Neuronal stem cell (in vitro differentiated cells): ENCODE data around the gene NTPCR.

Experiments used
- DNase-seq: peaks from one replicate; pipeline ENCODE4 v3.0.0-alpha.2; 2013; ENCODE audit warnings: low spot score
- H2AFZ ChIP-seq: one replicate; pipeline ENCODE4 v1.6.1; 2013; ENCODE audit warnings: mild to moderate bottlenecking, low read length, inconsistent platforms
- H2AK5ac ChIP-seq: 2 replicates; pipeline ENCODE4 v1.6.1; 2013; ENCODE audit warnings: low read depth, mild to moderate bottlenecking, inconsistent platforms, low read length, moderate library complexity, mixed read lengths
- H2BK120ac ChIP-seq: 2 replicates; pipeline ENCODE4 v1.6.1; 2013; ENCODE audit warnings: low read depth, mild to moderate bottlenecking, inconsistent platforms, low read length, moderate library complexity, mixed read lengths
- H2BK12ac ChIP-seq: one replicate; pipeline ENCODE4 v1.6.1; 2013; ENCODE audit warnings: low read length, inconsistent platforms
- H2BK15ac ChIP-seq: 2 replicates; pipeline ENCODE4 v1.6.1; 2013; ENCODE audit warnings: mild to moderate bottlenecking, low read length, inconsistent platforms, mixed read lengths
- H2BK5ac ChIP-seq: one replicate; pipeline ENCODE4 v1.6.1; 2013; ENCODE audit warnings: inconsistent platforms, mild to moderate bottlenecking, low read length, moderate library complexity
- H3K14ac ChIP-seq: one replicate; pipeline ENCODE4 v1.6.1; 2013; ENCODE audit warnings: low read length, inconsistent platforms
- H3K18ac ChIP-seq: 2 replicates; pipeline ENCODE4 v1.6.1; 2013; ENCODE audit warnings: low read length, inconsistent platforms
- H3K23ac ChIP-seq: 2 replicates; pipeline ENCODE4 v1.6.1; 2013; ENCODE audit warnings: low read depth, mild to moderate bottlenecking, mixed read lengths, low read length, inconsistent platforms; ENCODE audit not compliant: poor library complexity
- H3K27ac ChIP-seq: replicated peaks from 3 replicates; pipeline ENCODE4 v1.5.1; 2013; ENCODE audit warnings: low read length, inconsistent platforms
- H3K27me3 ChIP-seq, 3 experiments: 2 replicates each; pipeline ENCODE4 v1.6.1; 2013; ENCODE audit warnings: low read length in 3 of 3, mild to moderate bottlenecking in 2 of 3, inconsistent platforms in 1 of 3, low read depth in 1 of 3, mixed read lengths in 1 of 3, moderate library complexity in 1 of 3; ENCODE audit not compliant: control insufficient read depth in 3 of 3, insufficient read depth in 3 of 3
- H3K36me3 ChIP-seq, 2 donors: replicated peaks in 1 of 2; 2 replicates each; pipeline ENCODE4 v1.6.1; 2013; ENCODE audit warnings: low read length in 2 of 2; ENCODE audit not compliant: control insufficient read depth in 2 of 2, insufficient read depth in 2 of 2
- H3K4ac ChIP-seq: 2 replicates; pipeline ENCODE4 v1.6.1; 2013; ENCODE audit warnings: inconsistent platforms, mild to moderate bottlenecking, low read length, moderate library complexity
- H3K4me1 ChIP-seq, 2 donors: 1 replicate in 1 of 2; 2 replicates in 1 of 2; pipeline ENCODE4 v1.6.1; 2013; ENCODE audit warnings: low read length in 2 of 2, low read depth in 1 of 2; ENCODE audit not compliant: control insufficient read depth in 2 of 2, insufficient read depth in 1 of 2
- H3K4me2 ChIP-seq: one replicate; pipeline ENCODE4 v1.6.1; 2013; ENCODE audit warnings: mild to moderate bottlenecking, low read length, inconsistent platforms; ENCODE audit not compliant: insufficient read depth, poor library complexity, severe bottlenecking
- H3K4me3 ChIP-seq, 2 donors: 2 replicates each; pipeline ENCODE4 v1.5.1; 2013; ENCODE audit warnings: low read length in 2 of 2, mild to moderate bottlenecking in 2 of 2, inconsistent platforms in 1 of 2, moderate library complexity in 1 of 2
- H3K79me1 ChIP-seq: one replicate; pipeline ENCODE4 v1.6.1; 2013; ENCODE audit warnings: low read depth, mild to moderate bottlenecking, inconsistent platforms, low read length, moderate library complexity
- H3K9ac ChIP-seq: one replicate; pipeline ENCODE4 v1.6.1; 2013; ENCODE audit warnings: mild to moderate bottlenecking, low read depth, low read length, inconsistent platforms; ENCODE audit not compliant: poor library complexity
- H3K9me3 ChIP-seq, 2 donors: replicated peaks in 1 of 2; 2 replicates each; pipeline versions ENCODE3 to v1.6.1; 2013; ENCODE audit warnings: low read length in 2 of 2, mild to moderate bottlenecking in 2 of 2, inconsistent platforms in 1 of 2, low read depth in 1 of 2, mixed read lengths in 1 of 2, moderate library complexity in 1 of 2; ENCODE audit not compliant: control insufficient read depth in 2 of 2, insufficient read depth in 1 of 2
- H4K8ac ChIP-seq: one replicate; pipeline ENCODE4 v1.6.1; 2013; ENCODE audit warnings: low read depth, mild to moderate bottlenecking, inconsistent platforms, low read length, moderate library complexity
- H4K91ac ChIP-seq: one replicate; pipeline ENCODE4 v1.6.1; 2013; ENCODE audit warnings: low read length, low read depth, mild to moderate bottlenecking, inconsistent platforms; ENCODE audit not compliant: poor library complexity
- WGBS, 2 donors: extraction: QIAGEN DNeasy Blood & Tissue Kit; methylation state at CpG; one replicate each; pipeline ENCODE4 v1.1.7; 2013; ENCODE audit warnings: missing lambda C conversion rate in 2 of 2, mixed read lengths in 1 of 2; ENCODE audit not compliant: insufficient read length in 2 of 2, insufficient replicate concordance in 1 of 2; ENCODE audit errors: extremely low coverage in 2 of 2; 5-methylcytosine and 5-hydroxymethylcytosine counted together

Gene NTPCR

GRCh38 chr1:232932486-232933425 lies 17.7 kb upstream of the NTPCR start:
- Histone ChIP-seq H3K27me3 (no peaks in the 10 kb centered on the region), H3K27ac (no peak overlapping the region), H3K4ac (no peak overlapping the region), H2BK12ac (no peak overlapping the region), H3K4me1 (no peaks in the 10 kb centered on the region), H2BK5ac (no peak overlapping the region), H3K18ac (no peak overlapping the region), H3K4me2 (no peak overlapping the region), H2AK5ac (no peak overlapping the region), H3K36me3 (no peaks in the 10 kb centered on the region), H3K14ac (no peak overlapping the region), H2BK15ac (no peak overlapping the region), H2BK120ac (no peak overlapping the region), H4K91ac (no peak overlapping the region), H3K79me1 (no peaks in the 10 kb centered on the region), H2AFZ (peak overlapping the region; percentile 28), H3K9me3 (no peaks in the 10 kb centered on the region), H3K9ac (no peak overlapping the region), H3K4me3 (no peak overlapping the region), H3K23ac (no peak overlapping the region), H4K8ac (no peak overlapping the region)
- DNase-seq, result no peak
- no CpG with 5 or more reads among the region's 3 CpGs for WGBS, 2 donors

GRCh38 chr1:232936941-232937340 lies 13.5 kb upstream of the NTPCR start:
- no peak overlapping the region for H2BK5ac ChIP-seq
- peak overlapping the region; percentile 54 for H3K18ac ChIP-seq
- H2BK120ac ChIP-seq, result no peak overlapping the region
- H2AFZ ChIP-seq, result no peak overlapping the region
- H3K79me1 ChIP-seq, result no peaks in the 10 kb centered on the region
- H2BK12ac ChIP-seq, result no peak overlapping the region
- no peak for DNase-seq
- H3K9ac ChIP-seq, result no peak overlapping the region
- H3K27me3 ChIP-seq, result no peaks in the 10 kb centered on the region
- no peaks in the 10 kb centered on the region for H3K9me3 ChIP-seq
- H2BK15ac ChIP-seq, result no peak overlapping the region
- H3K4me2 ChIP-seq, result no peak overlapping the region
- H4K91ac ChIP-seq, result no peak overlapping the region
- no peak overlapping the region for H4K8ac ChIP-seq
- WGBS, 2 donors, result no CpG with 5 or more reads among the region's 6 CpGs
- H3K36me3 ChIP-seq, result no peaks in the 10 kb centered on the region
- H3K23ac ChIP-seq, result no peak overlapping the region
- no peak overlapping the region for H3K4ac ChIP-seq
- peaks cover 0 to 1% of the 10 kb centered on the region in 2 donors for H3K4me1 ChIP-seq
- H3K27ac ChIP-seq, result no peak overlapping the region
- H2AK5ac ChIP-seq, result no peak overlapping the region
- no peak overlapping the region for H3K14ac ChIP-seq
- no peak overlapping the region for H3K4me3 ChIP-seq

- Histone ChIP-seq H3K9me3 (no peaks in the 10 kb centered on the region), H2AK5ac (no peak overlapping the region), H2BK5ac (no peak overlapping the region), H3K36me3 (no peaks in the 10 kb centered on the region), H2BK120ac (no peak overlapping the region), H3K18ac (no peak overlapping the region), H3K14ac (no peak overlapping the region), H3K23ac (no peak overlapping the region), H4K91ac (no peak overlapping the region), H3K4ac (no peak overlapping the region), H4K8ac (no peak overlapping the region), H3K9ac (no peak overlapping the region), H3K27ac (no peak overlapping the region), H2BK12ac (no peak overlapping the region), H2AFZ (no peak overlapping the region), H3K4me2 (no peak overlapping the region), H2BK15ac (no peak overlapping the region), H3K27me3 (no peaks in the 10 kb centered on the region), H3K4me3 (no peak overlapping the region), H3K79me1 (no peaks in the 10 kb centered on the region), H3K4me1 (peaks cover 1 to 4% of the 10 kb centered on the region in 2 donors)
- no peak for DNase-seq
- WGBS, 2 donors, result no CpG with 5 or more reads among the region's 8 CpGs
These were observed 12.6 kb upstream of the NTPCR start for GRCh38 chr1:232937741-232938375.

GRCh38 chr1:232938926-232939325 lies 11.5 kb upstream of the NTPCR start:
- Histone ChIP-seq H4K8ac (no peak overlapping the region), H2AK5ac (no peak overlapping the region), H3K4me3 (no peak overlapping the region), H3K27ac (no peak overlapping the region), H2BK15ac (no peak overlapping the region), H3K14ac (no peak overlapping the region), H3K18ac (no peak overlapping the region), H2BK12ac (no peak overlapping the region), H3K27me3 (no peaks in the 10 kb centered on the region), H3K9ac (no peak overlapping the region), H2AFZ (no peak overlapping the region), H2BK120ac (no peak overlapping the region), H3K23ac (no peak overlapping the region), H3K79me1 (no peaks in the 10 kb centered on the region), H2BK5ac (no peak overlapping the region), H4K91ac (no peak overlapping the region), H3K36me3 (no peaks in the 10 kb centered on the region), H3K4me2 (no peak overlapping the region), H3K4me1 (peaks cover 1 to 4% of the 10 kb centered on the region in 2 donors), H3K4ac (no peak overlapping the region), H3K9me3 (no peaks in the 10 kb centered on the region)
- whole genome bisulfite sequencing, 2 donors, result no CpG with 5 or more reads among the region's 11 CpGs
- no peak for DNase-seq
